Mesothelial cell of epicardium (in vitro differentiated cells): ENCODE results near the gene CD2. TPM values are rescaled to one million over a fixed set of nuclear protein-coding genes. Genes with fewer than 3 reads are reported as not detected.

Source experiments
- DNase-seq, 2 experiments: peaks; one replicate each; pipeline ENCODE4 v3.0.0; 2021; ENCODE audit warnings: low spot score in 2 of 2; ENCODE audit not compliant: unreplicated experiment in 2 of 2
- H3K27ac Mint-ChIP-seq: 2 replicates; pipeline ENCODE4 v1.8.0; 2021; ENCODE audit warnings: mixed read lengths
- H3K27me3 Mint-ChIP-seq: 2 replicates; pipeline ENCODE4 v1.8.0; 2021; ENCODE audit warnings: low read depth, mixed read lengths
- H3K36me3 Mint-ChIP-seq: 2 replicates; pipeline ENCODE4 v1.8.0; 2021; ENCODE audit warnings: mixed read lengths
- H3K4me1 Mint-ChIP-seq: 2 replicates; pipeline ENCODE4 v1.8.0; 2021; ENCODE audit warnings: mixed read lengths
- H3K4me3 Mint-ChIP-seq: 2 replicates; pipeline ENCODE4 v1.8.0; 2021; ENCODE audit warnings: mild to moderate bottlenecking, moderate library complexity, mixed read lengths
- H3K9me3 Mint-ChIP-seq: 2 replicates; pipeline ENCODE4 v1.8.0; 2021; ENCODE audit warnings: mixed read lengths
- total RNA-seq: library from RNA; stranded (reverse); gene quantifications from 3 replicates; pipeline ENCODE4 v1.2.1, GENCODE V29; 2021
- TF ChIP-seq, protein P1 (sequence below): fragments of 200-600 bp; sonication (generic); IDR thresholded peaks from one replicate; pipeline ENCODE4 v1.5.0; 2021; ENCODE audit warnings: antibody characterized with exemption; ENCODE audit not compliant: unreplicated experiment

Gene CD2
- total RNA-seq, 1 donor from 2014 or later, result not detected

DNA sequence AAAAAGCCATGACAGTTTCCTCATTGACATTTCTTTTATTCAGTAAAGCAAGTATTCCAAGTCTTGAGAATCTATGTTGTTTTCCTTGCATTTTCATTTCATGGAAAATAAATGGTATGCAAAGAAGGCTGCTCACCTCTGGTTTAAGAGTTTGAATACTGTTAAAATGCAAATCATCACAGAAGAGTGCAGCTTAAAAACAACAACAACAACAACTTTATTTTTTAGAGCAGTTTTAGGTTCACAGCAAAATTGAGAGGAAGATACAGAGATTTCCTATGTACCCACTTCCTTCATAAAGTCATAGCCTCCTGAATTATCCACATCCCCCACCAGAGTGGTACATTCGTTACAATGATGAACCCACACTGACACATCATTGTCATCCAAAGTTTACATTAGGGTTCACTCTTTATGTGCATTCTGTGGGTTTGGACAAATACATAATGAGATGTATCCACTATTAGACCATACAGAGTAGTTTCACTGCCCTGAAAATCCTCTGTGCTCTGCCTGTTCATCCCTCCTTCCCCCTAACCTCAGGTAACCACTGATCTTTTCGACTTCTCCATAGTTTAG lies 39.2 kb downstream of the CD2 start:
- TF ChIP-seq, protein P1, sequence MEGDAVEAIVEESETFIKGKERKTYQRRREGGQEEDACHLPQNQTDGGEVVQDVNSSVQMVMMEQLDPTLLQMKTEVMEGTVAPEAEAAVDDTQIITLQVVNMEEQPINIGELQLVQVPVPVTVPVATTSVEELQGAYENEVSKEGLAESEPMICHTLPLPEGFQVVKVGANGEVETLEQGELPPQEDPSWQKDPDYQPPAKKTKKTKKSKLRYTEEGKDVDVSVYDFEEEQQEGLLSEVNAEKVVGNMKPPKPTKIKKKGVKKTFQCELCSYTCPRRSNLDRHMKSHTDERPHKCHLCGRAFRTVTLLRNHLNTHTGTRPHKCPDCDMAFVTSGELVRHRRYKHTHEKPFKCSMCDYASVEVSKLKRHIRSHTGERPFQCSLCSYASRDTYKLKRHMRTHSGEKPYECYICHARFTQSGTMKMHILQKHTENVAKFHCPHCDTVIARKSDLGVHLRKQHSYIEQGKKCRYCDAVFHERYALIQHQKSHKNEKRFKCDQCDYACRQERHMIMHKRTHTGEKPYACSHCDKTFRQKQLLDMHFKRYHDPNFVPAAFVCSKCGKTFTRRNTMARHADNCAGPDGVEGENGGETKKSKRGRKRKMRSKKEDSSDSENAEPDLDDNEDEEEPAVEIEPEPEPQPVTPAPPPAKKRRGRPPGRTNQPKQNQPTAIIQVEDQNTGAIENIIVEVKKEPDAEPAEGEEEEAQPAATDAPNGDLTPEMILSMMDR, result no peak
- no peak overlapping the region for H3K27ac Mint-ChIP-seq
- no peaks in the 10 kb centered on the region for H3K27me3 Mint-ChIP-seq
- H3K9me3 Mint-ChIP-seq, result peaks cover 11% of the 10 kb centered on the region
- no peak for DNase-seq
- H3K36me3 Mint-ChIP-seq, result no peaks in the 10 kb centered on the region
- no peak overlapping the region for H3K4me3 Mint-ChIP-seq
- no peaks in the 10 kb centered on the region for H3K4me1 Mint-ChIP-seq

DNA sequence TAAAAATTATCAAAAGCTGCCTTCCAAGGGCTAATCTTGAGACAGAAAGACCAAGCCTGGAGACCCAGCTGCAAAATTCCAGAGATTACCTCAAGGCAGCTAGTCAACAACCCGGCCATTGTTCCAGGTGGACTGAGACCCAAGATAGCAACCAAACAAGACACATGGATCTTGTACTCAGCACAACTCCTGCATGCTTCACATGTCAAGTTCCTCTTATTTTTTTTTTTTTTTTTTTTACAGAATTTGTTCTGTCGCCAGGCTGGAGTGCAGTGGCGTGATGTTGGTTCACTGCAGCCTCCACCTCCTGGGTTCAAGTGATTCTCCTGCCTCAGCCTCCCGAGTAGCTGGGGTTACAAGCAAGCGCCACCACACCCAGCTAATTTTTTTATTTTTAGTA lies 40.1 kb downstream of the CD2 start:
- Mint-ChIP-seq H3K27ac (no peak overlapping the region), H3K9me3 (peaks cover 11% of the 10 kb centered on the region), H3K27me3 (no peaks in the 10 kb centered on the region), H3K4me3 (no peak overlapping the region), H3K4me1 (peaks cover 2% of the 10 kb centered on the region), H3K36me3 (no peaks in the 10 kb centered on the region)
- no peak for DNase-seq
- TF ChIP-seq, protein P1, result no peak

DNA sequence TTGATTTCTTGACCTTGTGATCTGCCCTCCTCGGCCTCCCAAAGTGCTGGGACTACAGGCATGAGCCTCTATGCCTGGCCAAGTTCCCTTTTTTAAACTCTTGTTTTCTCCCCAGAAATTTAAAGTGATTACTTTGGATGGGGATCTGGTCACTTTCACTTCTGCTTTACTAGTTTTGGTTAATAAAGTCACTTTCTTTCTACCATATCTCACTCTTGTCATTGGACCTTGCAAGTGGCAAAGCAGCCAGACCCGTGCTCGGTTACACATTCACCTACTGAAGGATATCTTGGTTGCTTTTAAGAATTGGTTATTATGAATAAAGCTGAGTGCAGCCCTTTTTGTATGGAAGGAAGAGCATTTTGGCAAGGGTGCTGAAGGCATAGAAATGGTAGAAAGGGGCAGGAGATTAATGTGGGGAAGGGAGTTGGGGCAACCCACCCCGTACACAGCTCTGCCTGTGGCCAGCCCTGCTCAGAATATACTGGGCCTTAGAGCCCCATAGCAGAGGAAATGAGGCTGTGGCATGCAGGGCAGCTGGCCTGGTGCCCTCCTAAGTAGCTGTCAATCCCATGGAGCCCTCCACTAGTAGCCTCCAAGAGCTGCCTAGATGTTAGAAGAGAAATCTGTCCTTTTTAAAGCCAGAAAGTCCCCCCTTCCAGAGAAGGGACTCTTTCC lies 40.7 kb downstream of the CD2 start:
- no peaks in the 10 kb centered on the region for H3K27me3 Mint-ChIP-seq

DNA sequence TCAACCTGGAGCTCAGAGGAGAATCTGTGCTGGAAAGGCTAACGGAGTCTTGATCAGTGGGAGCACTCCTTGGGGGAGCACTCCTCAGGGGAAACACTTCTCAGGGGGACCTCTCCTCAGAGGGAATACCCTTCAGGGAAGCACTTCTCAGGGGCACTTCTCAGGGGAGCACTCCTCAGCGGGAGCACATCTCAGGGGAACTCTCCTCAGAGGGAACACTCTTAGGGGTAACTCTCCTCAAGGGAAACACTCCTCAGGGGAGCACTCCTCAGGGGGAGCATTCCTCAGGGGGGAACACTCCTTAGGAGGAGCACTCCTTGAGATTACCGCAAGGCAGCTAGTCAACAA lies 41.2 kb downstream of the CD2 start:
- DNase-seq, result no peak
- Mint-ChIP-seq H3K9me3 (peaks cover 3% of the 10 kb centered on the region), H3K4me1 (peaks cover 2% of the 10 kb centered on the region), H3K27me3 (no peaks in the 10 kb centered on the region), H3K27ac (no peak overlapping the region), H3K36me3 (no peaks in the 10 kb centered on the region), H3K4me3 (no peak overlapping the region)
- TF ChIP-seq, protein P1, result no peak

More for the DNA sequence above, 40.7 kb downstream of the CD2 start:
- TF ChIP-seq, protein P1, result no peak
- Mint-ChIP-seq H3K4me1 (peaks cover 2% of the 10 kb centered on the region), H3K27ac (no peak overlapping the region), H3K4me3 (no peak overlapping the region), H3K9me3 (peaks cover 7% of the 10 kb centered on the region), H3K36me3 (no peaks in the 10 kb centered on the region)
- no peak for DNase-seq

DNA sequence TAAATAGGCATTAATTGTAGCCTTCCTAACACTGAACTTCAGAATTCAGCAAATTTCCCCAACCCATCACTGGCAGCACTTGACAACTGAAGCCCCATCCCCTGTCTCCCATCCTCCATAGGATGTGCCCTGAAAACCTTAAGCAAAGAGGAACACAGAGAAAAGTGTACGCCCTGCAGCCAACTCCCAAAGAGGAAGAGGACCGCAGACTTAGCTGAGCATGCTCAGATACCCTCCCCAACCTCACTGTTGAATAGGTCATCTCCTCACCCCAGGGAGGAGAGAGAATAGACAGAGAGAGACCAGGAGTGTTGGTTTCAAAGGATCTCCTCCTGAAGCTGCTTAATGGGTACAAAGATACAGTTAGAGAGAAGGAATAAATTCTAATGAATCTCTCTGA lies 50.5 kb downstream of the CD2 start:
- Mint-ChIP-seq H3K36me3 (no peaks in the 10 kb centered on the region), H3K9me3 (peaks cover 3% of the 10 kb centered on the region), H3K27ac (no peak overlapping the region), H3K4me1 (no peaks in the 10 kb centered on the region), H3K27me3 (no peaks in the 10 kb centered on the region), H3K4me3 (no peak overlapping the region)
- no peak for DNase-seq
- TF ChIP-seq, protein P1, result no peak
